Caco-2 (cell line): ENCODE results near the gene TSPAN9. TPM values are rescaled to one million over a fixed set of nuclear protein-coding genes. Genes with fewer than 3 reads are reported as not detected.

Source experiments
- BruUV-seq: library from RNA; stranded (reverse); fragments of 400-500 nt; replicated peaks from 2 replicates; lab custom pipeline; 2021; lab: Mats Ljungman, UMichigan
- CTCF ChIA-PET: fragments of 300-600 bp; sonication (Branson Sonifier 250); formaldehyde crosslinking; loops from one replicate; lab custom pipeline; 2022; ENCODE audit warnings: antibody characterized with exemption; lab: Charles Lee
- POLR2A ChIA-PET: fragments of 300-600 bp; sonication (Branson Sonifier 250); formaldehyde crosslinking; loops from one replicate; lab custom pipeline; 2022; ENCODE audit warnings: antibody characterized with exemption; lab: Charles Lee
- DNase-seq, 2 experiments: peaks; one replicate each; pipeline versions ENCODE4 v3.0.0 to v3.0.0-alpha.2; 2020 to 2022
- H3K27me3 ChIP-seq: replicated peaks from 2 replicates; pipeline ENCODE4 v1.6.0; 2011; ENCODE audit warnings: low read length; ENCODE audit not compliant: control insufficient read depth, insufficient read depth
- H3K36me3 ChIP-seq: 2 replicates; pipeline ENCODE4 v1.5.1; 2011; ENCODE audit warnings: low read length; ENCODE audit not compliant: control insufficient read depth, insufficient read depth
- H3K4me1 ChIP-seq: fragments of 250-450 bp; sonication (Bioruptor Pico); 2 replicates; pipeline ENCODE4 v1.5.1; 2020; ENCODE audit warnings: mild to moderate bottlenecking
- H3K4me3 ChIP-seq: 2 replicates; pipeline ENCODE4 v1.5.1; 2011; ENCODE audit warnings: low read depth, mild to moderate bottlenecking, control low read depth, low read length
- H3K9me3 ChIP-seq: fragments of 250-450 bp; sonication (Bioruptor Pico); 2 replicates; pipeline ENCODE4 v1.5.1; 2020; ENCODE audit warnings: mild to moderate bottlenecking, moderate library complexity
- H3K27ac Mint-ChIP-seq: one replicate; pipeline ENCODE4 v1.8.0; 2022; ENCODE audit warnings: mixed read lengths; ENCODE audit not compliant: unreplicated experiment
- H3K27me3 Mint-ChIP-seq: one replicate; pipeline ENCODE4 v1.8.0; 2022; ENCODE audit warnings: mixed read lengths; ENCODE audit not compliant: insufficient read depth, unreplicated experiment
- H3K36me3 Mint-ChIP-seq: one replicate; pipeline ENCODE4 v1.8.0; 2022; ENCODE audit warnings: mild to moderate bottlenecking, mixed read lengths; ENCODE audit not compliant: insufficient read depth, unreplicated experiment
- H3K4me1 Mint-ChIP-seq: one replicate; pipeline ENCODE4 v1.8.0; 2022; ENCODE audit warnings: low read depth, mixed read lengths; ENCODE audit not compliant: unreplicated experiment
- H3K4me3 Mint-ChIP-seq: one replicate; pipeline ENCODE4 v1.8.0; 2022; ENCODE audit warnings: mild to moderate bottlenecking, moderate library complexity, mixed read lengths; ENCODE audit not compliant: unreplicated experiment
- H3K9me3 Mint-ChIP-seq: one replicate; pipeline ENCODE4 v1.8.0; 2022; ENCODE audit warnings: mixed read lengths; ENCODE audit not compliant: unreplicated experiment
- intact Hi-C: fragments of 100-400 bp; cut with micrococcal nuclease; formaldehyde crosslinking; loops from one replicate; pipeline ENCODE4 v1.10.0; 2022; ENCODE audit not compliant: unreplicated experiment
- total RNA-seq: library from RNA; stranded (reverse); gene quantifications from 2 replicates; pipeline ENCODE4 v1.2.3, GENCODE V29; 2022
- TF ChIP-seq, protein P1 (sequence below), 2 experiments: fragments of 200-600 bp in 1 of 2; IDR thresholded peaks; 1 replicate in 1 of 2; 2 replicates in 1 of 2; pipeline versions ENCODE4 v1.5.1 to v1.8.0; 2011 to 2022; ENCODE audit warnings: antibody characterized with exemption in 1 of 2, control low read depth in 1 of 2, inconsistent platforms in 1 of 2, low read depth in 1 of 2, low read length in 1 of 2, mild to moderate bottlenecking in 1 of 2, moderate library complexity in 1 of 2; ENCODE audit not compliant: insufficient read depth in 1 of 2, severe bottlenecking in 1 of 2, unreplicated experiment in 1 of 2

TSPAN9 gene
- total RNA-seq, 1 experiment from 2014 or later: 49.1 TPM

DNA sequence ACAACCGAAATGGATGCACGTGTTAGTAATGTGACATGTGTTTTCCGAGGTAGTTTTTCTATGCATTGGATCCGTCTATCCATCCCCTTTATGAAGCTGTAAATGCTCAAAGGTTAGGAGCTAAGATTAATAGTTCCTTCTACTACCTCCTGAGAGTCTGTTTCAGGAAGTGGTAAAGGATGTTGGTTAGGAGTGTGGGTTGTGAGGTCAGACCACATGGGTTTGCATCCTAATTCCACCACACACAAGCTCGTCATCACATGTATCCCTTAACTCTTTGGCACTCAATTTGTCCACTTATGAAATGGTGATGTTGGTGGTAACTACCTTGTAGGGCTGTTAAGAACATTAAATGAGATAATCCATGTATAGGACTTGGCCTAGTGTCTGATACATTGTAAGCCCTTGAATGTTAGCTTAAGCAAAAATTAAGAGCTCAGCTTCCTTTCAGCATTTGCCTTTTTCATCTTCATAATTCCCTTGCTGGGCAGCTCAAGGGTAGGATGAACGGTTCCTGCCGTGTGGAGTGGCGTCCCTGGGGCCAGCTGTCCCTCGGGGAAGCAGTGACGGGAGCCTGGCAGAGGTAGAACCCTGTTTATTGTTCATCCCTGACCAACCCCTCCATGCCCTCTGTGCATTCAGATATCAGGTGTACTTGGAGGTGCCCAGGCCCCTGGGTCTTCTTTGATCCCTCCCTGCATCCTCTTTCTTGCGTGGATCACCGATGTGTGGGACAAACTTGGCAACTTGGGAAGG lies 52.3 kb downstream of the TSPAN9 start:
- BruUV-seq: no TSS peak
- Histone ChIP-seq H3K4me1 (no peaks in the 10 kb centered on the region), H3K9me3 (no peaks in the 10 kb centered on the region), H3K4me3 (no peak overlapping the region), H3K36me3 (no peaks in the 10 kb centered on the region), H3K27me3 (no peaks in the 10 kb centered on the region)
- POLR2A ChIA-PET: interaction anchor here (0.7 kb wide), 1 partner anchor 268 kb away, joined by 3 read pairs; no protein-coding TSS in a partner anchor
- Mint-ChIP-seq H3K9me3 (no peaks in the 10 kb centered on the region), H3K27me3 (no peaks in the 10 kb centered on the region), H3K27ac (no peak overlapping the region), H3K4me1 (no peaks in the 10 kb centered on the region), H3K36me3 (no peaks in the 10 kb centered on the region), H3K4me3 (no peak overlapping the region)
- TF ChIP-seq, protein P1, sequence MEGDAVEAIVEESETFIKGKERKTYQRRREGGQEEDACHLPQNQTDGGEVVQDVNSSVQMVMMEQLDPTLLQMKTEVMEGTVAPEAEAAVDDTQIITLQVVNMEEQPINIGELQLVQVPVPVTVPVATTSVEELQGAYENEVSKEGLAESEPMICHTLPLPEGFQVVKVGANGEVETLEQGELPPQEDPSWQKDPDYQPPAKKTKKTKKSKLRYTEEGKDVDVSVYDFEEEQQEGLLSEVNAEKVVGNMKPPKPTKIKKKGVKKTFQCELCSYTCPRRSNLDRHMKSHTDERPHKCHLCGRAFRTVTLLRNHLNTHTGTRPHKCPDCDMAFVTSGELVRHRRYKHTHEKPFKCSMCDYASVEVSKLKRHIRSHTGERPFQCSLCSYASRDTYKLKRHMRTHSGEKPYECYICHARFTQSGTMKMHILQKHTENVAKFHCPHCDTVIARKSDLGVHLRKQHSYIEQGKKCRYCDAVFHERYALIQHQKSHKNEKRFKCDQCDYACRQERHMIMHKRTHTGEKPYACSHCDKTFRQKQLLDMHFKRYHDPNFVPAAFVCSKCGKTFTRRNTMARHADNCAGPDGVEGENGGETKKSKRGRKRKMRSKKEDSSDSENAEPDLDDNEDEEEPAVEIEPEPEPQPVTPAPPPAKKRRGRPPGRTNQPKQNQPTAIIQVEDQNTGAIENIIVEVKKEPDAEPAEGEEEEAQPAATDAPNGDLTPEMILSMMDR (IDR thresholded peaks at IDR 0.05; ENCODE audit: insufficient read depth in 1 of 2, low read depth in 1 of 2, low read length in 1 of 2, severe bottlenecking in 1 of 2, unreplicated experiment in 1 of 2): no peak
- DNase-seq: no peak
- CTCF ChIA-PET: interaction anchor here (0.6 to 1.0 kb wide), 4 partner anchors 18 to 146 kb away, joined by 3 to 10 read pairs (median 4); no protein-coding TSS in a partner anchor
- intact Hi-C loops: no loop called here

DNA sequence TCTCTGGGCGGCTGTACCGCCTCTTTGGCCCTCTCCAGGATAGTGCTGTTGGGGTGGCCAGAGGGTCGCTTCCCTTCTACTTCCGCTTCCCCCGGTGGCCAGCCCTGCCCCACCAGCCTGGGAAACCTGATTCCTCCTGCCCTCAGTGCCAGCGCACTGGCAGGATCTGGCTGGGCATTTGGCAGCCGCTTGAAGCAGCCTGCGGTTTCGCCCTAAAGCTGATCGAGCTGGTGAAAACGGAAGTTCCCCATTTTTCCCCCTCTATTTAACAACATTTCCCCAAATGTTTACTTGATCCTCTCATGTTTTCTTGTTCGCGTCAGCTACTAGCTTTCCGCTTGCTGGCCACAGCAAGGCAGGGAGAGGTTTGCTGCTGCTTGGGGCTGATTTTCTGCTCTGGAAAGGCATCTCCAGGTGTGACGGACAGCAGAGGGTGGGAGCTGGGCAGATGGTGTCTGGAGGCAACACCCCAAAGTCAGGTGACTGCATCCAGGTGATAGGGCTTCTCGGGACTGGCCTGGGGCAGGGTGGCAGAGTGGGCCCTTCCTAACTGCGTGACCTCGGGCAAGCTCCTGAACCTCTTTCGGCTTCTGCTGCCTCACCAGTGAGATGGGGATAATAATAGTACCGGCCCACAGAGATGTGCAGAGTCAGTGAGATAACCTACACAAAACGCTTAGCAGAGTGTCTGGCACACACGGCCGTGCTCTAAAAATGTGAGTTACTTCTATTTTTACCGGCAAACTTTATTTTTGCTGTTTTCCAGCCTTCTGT lies 53.1 kb downstream of the TSPAN9 start:
- Histone ChIP-seq H3K4me1 (no peaks in the 10 kb centered on the region), H3K27me3 (no peaks in the 10 kb centered on the region), H3K9me3 (no peaks in the 10 kb centered on the region), H3K4me3 (no peak overlapping the region), H3K36me3 (no peaks in the 10 kb centered on the region)
- BruUV-seq: no TSS peak
- ChIA-PET POLR2A (interaction anchor here (0.7 kb wide), 1 partner anchor 268 kb away, joined by 3 read pairs; no protein-coding TSS in a partner anchor), CTCF (interaction anchor here (0.6 to 1.0 kb wide), 3 partner anchors 19 to 145 kb away, joined by 3 to 10 read pairs (median 4); no protein-coding TSS in a partner anchor)
- DNase-seq: no peak
- intact Hi-C loops: no loop called here
- no peak overlapping the region for H3K4me3 Mint-ChIP-seq
- TF ChIP-seq, protein P1 (IDR thresholded peaks at IDR 0.05; ENCODE audit: insufficient read depth in 1 of 2, low read depth in 1 of 2, low read length in 1 of 2, severe bottlenecking in 1 of 2, unreplicated experiment in 1 of 2): no peak
- no peak overlapping the region for H3K27ac Mint-ChIP-seq
- H3K9me3 Mint-ChIP-seq: no peaks in the 10 kb centered on the region
- no peaks in the 10 kb centered on the region for H3K27me3 Mint-ChIP-seq
- H3K4me1 Mint-ChIP-seq: no peaks in the 10 kb centered on the region
- H3K36me3 Mint-ChIP-seq: no peaks in the 10 kb centered on the region

DNA sequence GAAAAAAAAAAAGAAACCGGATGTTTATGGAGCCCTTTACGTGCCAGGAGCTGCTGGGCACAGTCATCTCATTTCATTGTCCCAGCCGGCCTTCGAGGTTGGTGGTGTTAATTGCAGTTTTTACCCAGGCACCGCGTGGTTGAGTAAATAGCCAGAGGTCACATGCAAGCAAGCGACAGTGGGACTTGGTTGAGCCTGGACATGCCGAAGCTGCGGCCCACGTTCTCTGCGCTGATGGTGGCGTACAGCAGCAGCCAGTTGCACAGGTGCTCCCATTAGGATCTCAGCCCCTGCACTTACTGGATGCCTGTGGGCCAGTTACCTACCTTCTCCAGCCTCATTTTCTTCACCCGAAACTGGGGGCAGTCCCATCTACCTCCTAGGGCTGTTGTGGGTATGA lies 54.0 kb downstream of the TSPAN9 start:
- Mint-ChIP-seq H3K4me1 (no peaks in the 10 kb centered on the region), H3K27me3 (no peaks in the 10 kb centered on the region), H3K9me3 (no peaks in the 10 kb centered on the region), H3K36me3 (no peaks in the 10 kb centered on the region), H3K27ac (no peak overlapping the region), H3K4me3 (no peak overlapping the region)
- intact Hi-C loops: no loop called here
- no peaks in the 10 kb centered on the region for H3K27me3 ChIP-seq
- no peak for DNase-seq
- H3K9me3 ChIP-seq: no peaks in the 10 kb centered on the region
- H3K4me1 ChIP-seq: no peaks in the 10 kb centered on the region
- no peaks in the 10 kb centered on the region for H3K36me3 ChIP-seq
- TF ChIP-seq, protein P1 (IDR thresholded peaks at IDR 0.05; ENCODE audit: insufficient read depth in 1 of 2, low read depth in 1 of 2, low read length in 1 of 2, severe bottlenecking in 1 of 2, unreplicated experiment in 1 of 2): no peak
- ChIA-PET CTCF (interaction anchor here (0.6 kb wide), 1 partner anchor 58 kb away, joined by 3 read pairs; no protein-coding TSS in a partner anchor), POLR2A (no interaction called here)
- H3K4me3 ChIP-seq: no peak overlapping the region
- BruUV-seq: no TSS peak
